ENCODE data around the gene VCP. TPM values are rescaled to one million over a fixed set of nuclear protein-coding genes. Genes with fewer than 3 reads are reported as not detected.

VCP gene
- total and polyA plus RNA-seq, 2 donors (not counting 1 experiment from before 2014, with no cell fraction given) = 93.0 to 178 TPM

DNA sequence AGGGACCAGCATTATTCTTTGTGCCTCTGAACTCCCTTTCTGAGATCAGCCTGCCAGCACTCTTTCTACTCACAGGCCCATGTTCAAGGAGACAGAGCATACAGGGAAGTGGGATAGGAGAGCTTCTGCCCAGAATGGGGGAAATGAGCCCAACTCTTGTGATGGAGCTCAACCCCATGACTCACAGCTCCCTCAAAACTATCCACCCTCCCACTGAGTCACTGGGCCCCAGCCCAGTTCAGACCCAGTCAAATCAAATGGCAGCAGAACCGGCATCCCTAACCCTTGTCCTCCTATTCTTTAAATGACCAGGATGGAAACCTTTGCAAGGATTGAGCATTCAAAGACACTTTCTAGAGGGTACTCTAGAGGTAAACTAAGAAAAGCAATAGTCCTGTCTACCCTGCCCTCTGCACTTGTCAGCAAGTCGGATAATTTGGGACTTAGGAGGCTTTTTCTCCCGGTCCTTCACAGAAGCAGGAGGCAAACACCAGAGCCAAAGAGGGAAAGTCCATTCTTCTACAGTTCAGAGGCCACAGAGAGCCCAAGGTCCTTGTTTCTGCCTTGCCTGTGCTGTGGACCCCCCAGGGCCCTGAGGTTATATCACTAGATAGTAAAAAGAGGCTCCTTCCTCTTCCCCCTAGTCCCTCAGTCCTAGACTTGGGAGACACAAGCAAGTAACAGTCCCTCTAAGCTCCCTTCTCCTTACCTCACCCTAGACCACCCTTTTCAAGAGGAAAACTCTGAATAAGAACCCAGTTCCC lies 40.0 kb upstream of the VCP start:
- H4K20me1 ChIP-seq (ENCODE audit: control insufficient read depth, insufficient read depth, low read length, poor library complexity, severe bottlenecking) = no peaks in the 10 kb centered on the region
- H3K36me3 ChIP-seq (replicated peaks in 1 of 2; ENCODE audit: control extremely low read depth in 1 of 2, control insufficient read depth in 1 of 2, extremely low read depth in 1 of 2, insufficient read depth in 2 of 2, low read length in 1 of 2) = peaks cover 0 to 5% of the 10 kb centered on the region in 2 experiments
- TF ChIP-seq CTCF (IDR thresholded peaks at IDR 0.05) (no peak), EZH2 (IDR thresholded peaks at IDR 0.05; ENCODE audit: borderline replicate concordance, insufficient read depth, low read depth, low read length, poor library complexity, severe bottlenecking) (no peak)
- H3K27me3 Mint-ChIP-seq = no peaks in the 10 kb centered on the region
- ChIA-PET POLR2A (interaction anchor here (1.4 to 2.1 kb wide), 2 partner anchors 41 to 492 kb away, joined by 3 to 13 read pairs; partner anchors contain the start of gene VCP), CTCF (interaction anchor here (0.6 to 3.0 kb wide), 5 partner anchors 15 to 583 kb away, joined by 3 to 18 read pairs (median 3); partner anchors contain the start of genes FANCG and PIGO)
- peaks cover 38 to 54% of the 10 kb centered on the region in 2 donors for H3K4me1 ChIP-seq (ENCODE audit: control insufficient read depth in 2 of 2, insufficient read depth in 2 of 2, low read length in 2 of 2)
- H3K4me2 ChIP-seq (replicated peaks; ENCODE audit: low read depth, low read length, poor library complexity, severe bottlenecking) = peak overlapping the region; percentile 98
- peak overlapping the region; percentile 73 for H2AFZ ChIP-seq (ENCODE audit: insufficient read depth, low read depth, low read length, poor library complexity, severe bottlenecking)
- H3K9me3 Mint-ChIP-seq (ENCODE audit: insufficient read depth) = no peaks in the 10 kb centered on the region
- ATAC-seq (ENCODE audit: low read depth) (no peak), DNase-seq (peak; percentile 22)
- peaks cover 64% of the 10 kb centered on the region for H3K4me1 Mint-ChIP-seq
- no peak overlapping the region for H3K4me3 ChIP-seq (ENCODE audit: control extremely low read depth in 1 of 5, extremely low read depth in 1 of 5, insufficient read depth in 1 of 5, low read depth in 2 of 5, low read length in 4 of 5)
- H3K9me3 ChIP-seq (ENCODE audit: control extremely low read depth in 1 of 3, control insufficient read depth in 2 of 3, insufficient read depth in 1 of 3, low read length in 2 of 3) = no peaks in the 10 kb centered on the region
- H3K9ac ChIP-seq (ENCODE audit: low read length) = no peak overlapping the region
- peaks cover 4% of the 10 kb centered on the region for H3K79me2 ChIP-seq (ENCODE audit: control insufficient read depth, insufficient read depth, low read length)
- intact Hi-C loops (cut with micrococcal nuclease) = loop anchor here (5.0 to 10.0 kb wide), 2 partner anchors 655 to 922 kb away; partner anchors contain the start of genes DNAI1, FAM219A and RECK
- peak overlapping the region; percentile 93 for H3K27ac Mint-ChIP-seq
- peak overlapping the region; percentile 88 for H3K4me3 Mint-ChIP-seq
- 100% methylated on average over 2 of the region's 3 CpGs for WGBS (ENCODE audit: insufficient coverage)
- peak overlapping the region in 1 of 2 donors; percentile 71 for H3K27ac ChIP-seq (ENCODE audit: low read length in 2 of 2)
- no peaks in the 10 kb centered on the region for H3K27me3 ChIP-seq (replicated peaks in 1 of 4; ENCODE audit: control extremely low read depth in 1 of 4, control insufficient read depth in 3 of 4, insufficient read depth in 4 of 4, low read length in 3 of 4)
